K562 (cell line): ENCODE data around the gene DNAJC8. TPM values are rescaled to one million over a fixed set of nuclear protein-coding genes. Genes with fewer than 3 reads are reported as not detected.

ENCODE experiments used
- CHD1 ChIP-seq: fragments of 200-600 bp; sonication (generic); IDR thresholded peaks from one replicate; pipeline ENCODE4 v1.6.1; 2012; ENCODE audit warnings: mild to moderate bottlenecking, moderate library complexity, low read length, inconsistent platforms
- EHMT2 ChIP-seq: fragments of 450-650 bp; IDR thresholded peaks from 2 replicates; pipeline ENCODE4 v1.6.1; 2018; ENCODE audit warnings: antibody characterized with exemption
- ELF1 ChIP-seq: fragments of 200-800 bp; sonication (Bioruptor generic); IDR thresholded peaks from 2 replicates; pipeline ENCODE4 v1.6.1; 2016; ENCODE audit warnings: missing genetic modification characterization, missing compliant biosample characterization
- EP400 ChIP-seq: fragments of 450-650 bp; IDR thresholded peaks from 2 replicates; pipeline ENCODE4 v1.6.1; 2017; ENCODE audit warnings: antibody characterized with exemption, mild to moderate bottlenecking, moderate library complexity
- FOXK1 ChIP-seq: sonication (generic); formaldehyde crosslinking; IDR thresholded peaks from 2 replicates; pipeline ENCODE4 v1.8.0; 2022; ENCODE audit warnings: missing genetic modification reagents, mild to moderate bottlenecking, borderline replicate concordance
- RBFOX2 ChIP-seq: fragments of 200-400 bp; formaldehyde crosslinking; IDR thresholded peaks from 2 replicates; pipeline ENCODE4 v1.6.1; 2017; ENCODE audit warnings: low read depth, mild to moderate bottlenecking, low read length, moderate library complexity
- RBM25 ChIP-seq: fragments of 200-400 bp; formaldehyde crosslinking; IDR thresholded peaks from 2 replicates; pipeline ENCODE4 v1.6.1; 2018; ENCODE audit warnings: low read length, low read depth, moderate library complexity; ENCODE audit not compliant: severe bottlenecking
- SIX5 ChIP-seq, 2 experiments: IDR thresholded peaks; 2 replicates each; pipeline ENCODE4 v1.6.1; 2011; ENCODE audit warnings: low read length in 2 of 2, borderline replicate concordance in 1 of 2, low read depth in 1 of 2, mild to moderate bottlenecking in 1 of 2, moderate library complexity in 1 of 2; ENCODE audit not compliant: insufficient read depth in 1 of 2
- TBP ChIP-seq: optimal IDR thresholded peaks from 2 replicates; pipeline ENCODE3; 2011; ENCODE audit warnings: low read depth, low read length, improper control_type of control experiment
- TCF3 ChIP-seq: sonication (generic); formaldehyde crosslinking; IDR thresholded peaks from 2 replicates; pipeline ENCODE4 v1.4.0; 2020; ENCODE audit warnings: mild to moderate bottlenecking, missing genetic modification reagents
- VEZF1 ChIP-seq: fragments of 200-800 bp; sonication (Bioruptor generic); IDR thresholded peaks from 2 replicates; pipeline ENCODE4 v1.6.1; 2017; ENCODE audit warnings: missing genetic modification characterization, missing compliant biosample characterization
- XRCC5 ChIP-seq: fragments of 200-400 bp; formaldehyde crosslinking; IDR thresholded peaks from 2 replicates; pipeline ENCODE4 v1.6.1; 2017; ENCODE audit warnings: low read depth, mild to moderate bottlenecking, low read length
- ZNF133 ChIP-seq: fragments of 250-450 bp; sonication (Bioruptor Pico); IDR thresholded peaks from 2 replicates; pipeline ENCODE4 v1.4.0; 2020; ENCODE audit warnings: mild to moderate bottlenecking
- ZNF184 ChIP-seq: sonication (generic); formaldehyde crosslinking; IDR thresholded peaks from 2 replicates; pipeline ENCODE4 v1.5.0; 2020; ENCODE audit warnings: missing genetic modification reagents
- ZNF445 ChIP-seq: fragments of 250-450 bp; sonication (Bioruptor Pico); IDR thresholded peaks from 2 replicates; pipeline ENCODE4 v1.4.0; 2020; ENCODE audit warnings: low read depth, mild to moderate bottlenecking, moderate library complexity
- ZNF695 ChIP-seq: fragments of 450-650 bp; formaldehyde crosslinking; IDR thresholded peaks from 2 replicates; pipeline ENCODE4 v1.4.0; 2020; ENCODE audit warnings: mild to moderate bottlenecking, moderate library complexity
- polyA plus RNA-seq, 8 experiments: library from polyadenylated mRNA; depleted of rRNA in 4 of 8; stranded (reverse) in 5 of 8; unstranded in 3 of 8; fragments of >200 nt; fragmentation: Nextera tagmentation in 2 of 8; fragmentation: Illumina TruSeq in 1 of 8; extraction: Ambion mirVana in 2 of 8; extraction: Trizol in 1 of 8; gene quantifications; 2 replicates each; pipeline versions ENCODE4 v1.2.1 to v1.2.3, GENCODE V29; 2011 to 2014; ENCODE audit warnings: inconsistent platforms in 1 of 8, missing spikeins in 1 of 8
- total RNA-seq, 7 experiments: library from RNA; depleted of rRNA in 6 of 7; stranded (reverse); fragments of >200 nt in 6 of 7; fragmentation: Illumina TruSeq in 2 of 7; extraction: Trizol in 2 of 7; gene quantifications; 2 replicates each; pipeline versions ENCODE4 v1.2.1 to v1.2.3, GENCODE V29; 2011 to 2021; ENCODE audit warnings: low replicate concordance in 1 of 7
- TF ChIP-seq, protein P1 (sequence below), 2 experiments: fragments of 450-650 bp in 1 of 2; sonication (generic) in 1 of 2; formaldehyde crosslinking in 1 of 2; IDR thresholded peaks; 2 replicates each; pipeline versions ENCODE4 v1.7.1 to v1.9.0; 2016 to 2022; ENCODE audit warnings: inconsistent platforms in 1 of 2, mild to moderate bottlenecking in 1 of 2, missing genetic modification reagents in 1 of 2

Gene DNAJC8
- total and polyA plus RNA-seq, 9 of the 15 experiments (the other 6 are each of a cell fraction or from before 2014, with no cell fraction given) = 143 to 508 (median 209) TPM

DNA sequence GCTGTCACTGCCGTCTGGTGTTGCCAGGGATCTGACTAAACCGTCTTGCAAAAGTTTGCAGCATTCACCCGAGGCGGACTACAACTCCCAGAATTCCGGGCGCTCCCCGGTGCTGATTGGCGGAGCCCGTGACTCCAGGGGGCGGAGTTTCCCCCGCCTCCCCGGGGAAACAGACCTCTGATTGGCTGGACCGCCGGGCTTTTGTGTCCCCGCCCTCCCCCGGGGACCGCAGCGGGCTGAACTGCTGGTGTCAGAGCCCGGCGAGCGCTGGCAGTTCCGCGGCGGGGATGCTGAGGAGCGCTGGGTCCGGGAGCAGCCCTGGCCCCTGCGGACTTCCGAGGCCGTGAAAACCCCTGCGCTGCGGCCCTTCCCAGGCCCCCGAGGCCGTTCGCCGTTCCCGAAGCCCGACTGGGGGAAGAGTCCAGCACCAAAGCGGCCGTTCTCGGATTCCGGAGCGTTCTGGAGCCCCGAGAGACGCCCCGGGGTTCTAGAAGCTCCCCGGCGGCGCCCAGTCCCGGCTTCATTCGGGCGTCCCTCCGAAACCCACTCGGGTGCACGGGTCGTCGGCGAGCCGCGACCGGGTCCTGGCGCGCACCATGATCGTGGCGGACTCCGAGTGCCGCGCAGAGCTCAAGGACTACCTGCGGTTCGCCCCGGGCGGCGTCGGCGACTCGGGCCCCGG, 26.6 kb upstream of the DNAJC8 start, which contains the start of gene SESN2 (continued):
- TF ChIP-seq FOXK1 (CRISPR knock-in tag) (peak; percentile 84; the same call in 1 of the 2 replicates), ZNF184 (CRISPR knock-in tag) (no peak), ZNF695 (CRISPR knock-in tag) (no peak), EHMT2 (no peak), RBFOX2 (peak; percentile 97), XRCC5 (peak; percentile 7; the same call in 1 of the 2 replicates), EP400 (peak; percentile 80), ZNF445 (CRISPR knock-in tag) (no peak), TCF3 (CRISPR knock-in tag) (peak; percentile 25), ELF1 (tag) (0 out of 2 replicates have a peak, but pooled peaks have one; percentile 65), RBM25 (peak; percentile 14), TBP (peak; percentile 96), ZNF133 (CRISPR knock-in tag) (no peak), VEZF1 (CRISPR knock-in tag) (peak; percentile 90), SIX5 (IDR thresholded peaks at IDR 0.05; ENCODE audit: borderline replicate concordance in 1 of 2, insufficient read depth in 1 of 2, low read depth in 1 of 2, low read length in 2 of 2) (peak; percentile 73 to 79), CHD1 (peak; percentile 98)
- TF ChIP-seq, protein P1, sequence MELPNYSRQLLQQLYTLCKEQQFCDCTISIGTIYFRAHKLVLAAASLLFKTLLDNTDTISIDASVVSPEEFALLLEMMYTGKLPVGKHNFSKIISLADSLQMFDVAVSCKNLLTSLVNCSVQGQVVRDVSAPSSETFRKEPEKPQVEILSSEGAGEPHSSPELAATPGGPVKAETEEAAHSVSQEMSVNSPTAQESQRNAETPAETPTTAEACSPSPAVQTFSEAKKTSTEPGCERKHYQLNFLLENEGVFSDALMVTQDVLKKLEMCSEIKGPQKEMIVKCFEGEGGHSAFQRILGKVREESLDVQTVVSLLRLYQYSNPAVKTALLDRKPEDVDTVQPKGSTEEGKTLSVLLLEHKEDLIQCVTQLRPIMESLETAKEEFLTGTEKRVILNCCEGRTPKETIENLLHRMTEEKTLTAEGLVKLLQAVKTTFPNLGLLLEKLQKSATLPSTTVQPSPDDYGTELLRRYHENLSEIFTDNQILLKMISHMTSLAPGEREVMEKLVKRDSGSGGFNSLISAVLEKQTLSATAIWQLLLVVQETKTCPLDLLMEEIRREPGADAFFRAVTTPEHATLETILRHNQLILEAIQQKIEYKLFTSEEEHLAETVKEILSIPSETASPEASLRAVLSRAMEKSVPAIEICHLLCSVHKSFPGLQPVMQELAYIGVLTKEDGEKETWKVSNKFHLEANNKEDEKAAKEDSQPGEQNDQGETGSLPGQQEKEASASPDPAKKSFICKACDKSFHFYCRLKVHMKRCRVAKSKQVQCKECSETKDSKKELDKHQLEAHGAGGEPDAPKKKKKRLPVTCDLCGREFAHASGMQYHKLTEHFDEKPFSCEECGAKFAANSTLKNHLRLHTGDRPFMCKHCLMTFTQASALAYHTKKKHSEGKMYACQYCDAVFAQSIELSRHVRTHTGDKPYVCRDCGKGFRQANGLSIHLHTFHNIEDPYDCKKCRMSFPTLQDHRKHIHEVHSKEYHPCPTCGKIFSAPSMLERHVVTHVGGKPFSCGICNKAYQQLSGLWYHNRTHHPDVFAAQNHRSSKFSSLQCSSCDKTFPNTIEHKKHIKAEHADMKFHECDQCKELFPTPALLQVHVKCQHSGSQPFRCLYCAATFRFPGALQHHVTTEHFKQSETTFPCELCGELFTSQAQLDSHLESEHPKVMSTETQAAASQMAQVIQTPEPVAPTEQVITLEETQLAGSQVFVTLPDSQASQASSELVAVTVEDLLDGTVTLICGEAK (IDR thresholded peaks at IDR 0.05) = peak; percentile 33; the same call in 1 of the 2 replicates
- TF ChIP-seq, protein P1 (CRISPR knock-in tag; IDR thresholded peaks at IDR 0.05) = peak; percentile 55; the same call in 1 of the 2 replicates
